Stimulated activated naive B cell treated with anti-CD40 and anti-IgM and Interleukin-4, amounts not matched to agents 10 μg/mL and 1 μg/mL and 100 μg/mL, for 72 hours (primary cell): ENCODE measurements around the gene HOXB8.

Source experiments
- ATAC-seq, 2 donors: fragments of 150-1000 bp; cut with Tn5 transposase; replicated peaks; 2 replicates each; pipeline ENCODE4 v1.10.0; 2021; ENCODE audit warnings: moderate library complexity in 1 of 2
- DNase-seq: peaks from one replicate; pipeline ENCODE4 v3.0.0; 2021
- H3K27ac Mint-ChIP-seq: one replicate; pipeline ENCODE4 v1.8.0; 2022; ENCODE audit warnings: mild to moderate bottlenecking, mixed read lengths
- H3K27me3 Mint-ChIP-seq, 2 donors: one replicate each; pipeline ENCODE4 v1.8.0; 2022; ENCODE audit warnings: mixed read lengths in 2 of 2
- H3K36me3 Mint-ChIP-seq, 2 donors: one replicate each; pipeline ENCODE4 v1.8.0; 2022; ENCODE audit warnings: mixed read lengths in 2 of 2, mild to moderate bottlenecking in 1 of 2
- H3K4me1 Mint-ChIP-seq, 2 donors: one replicate each; pipeline ENCODE4 v1.8.0; 2022; ENCODE audit warnings: mixed read lengths in 2 of 2, mild to moderate bottlenecking in 1 of 2
- H3K4me3 Mint-ChIP-seq, 2 donors: one replicate each; pipeline ENCODE4 v1.8.0; 2022; ENCODE audit warnings: mild to moderate bottlenecking in 2 of 2, mixed read lengths in 2 of 2, moderate library complexity in 1 of 2
- H3K9me3 Mint-ChIP-seq, 2 donors: one replicate each; pipeline ENCODE4 v1.8.0; 2022; ENCODE audit warnings: mixed read lengths in 2 of 2, mild to moderate bottlenecking in 1 of 2

Gene HOXB8

GRCh38 chr17:48593840-48594537 lies 21.1 kb downstream of the HOXB8 start:
- DNase-seq (peak; percentile 76), ATAC-seq (peak; percentile 60 to 64)
- Mint-ChIP-seq H3K36me3 (peaks cover 5 to 8% of the 10 kb centered on the region in 2 donors), H3K27ac (peak overlapping the region; percentile 31), H3K4me1 (peaks cover 43 to 71% of the 10 kb centered on the region in 2 donors), H3K9me3 (no peaks in the 10 kb centered on the region), H3K4me3 (peak overlapping the region; percentile 75 to 80), H3K27me3 (peaks cover 89 to 98% of the 10 kb centered on the region in 2 donors)

- peak; percentile 27 to 38 for ATAC-seq
- H3K27me3 Mint-ChIP-seq = peaks cover 88 to 98% of the 10 kb centered on the region in 2 donors
- H3K4me3 Mint-ChIP-seq = peak within 1 kb of the TSS; percentile 75 to 80
- peak within 1 kb of the TSS; percentile 83 for H3K27ac Mint-ChIP-seq
- DNase-seq = no peak
- H3K9me3 Mint-ChIP-seq = no peaks in the 10 kb centered on the region
- peaks cover 41 to 64% of the 10 kb centered on the region in 2 donors for H3K4me1 Mint-ChIP-seq
- H3K36me3 Mint-ChIP-seq = peaks cover 5 to 8% of the 10 kb centered on the region in 2 donors
Measured at GRCh38 chr17:48593126-48593829, 21.8 kb downstream of the HOXB8 start, which contains the start of gene HOXB5. Gene HOXB5 (minus strand): TSS chr17:48593779. CDS start chr17:48593682, 97 bp downstream.

GRCh38 chr17:48592577-48592976 lies 22.5 kb downstream of the HOXB8 start:
- ATAC-seq = peak; percentile 37 to 40
- peaks cover 36 to 57% of the 10 kb centered on the region in 2 donors for H3K4me1 Mint-ChIP-seq
- H3K4me3 Mint-ChIP-seq = peak overlapping the region; percentile 75 to 80
- H3K9me3 Mint-ChIP-seq = no peaks in the 10 kb centered on the region
- H3K27me3 Mint-ChIP-seq = peaks cover 88 to 97% of the 10 kb centered on the region in 2 donors
- H3K36me3 Mint-ChIP-seq = peaks cover 5 to 8% of the 10 kb centered on the region in 2 donors
- H3K27ac Mint-ChIP-seq = peak overlapping the region; percentile 75
- no peak for DNase-seq

- peaks cover 88 to 97% of the 10 kb centered on the region in 2 donors for H3K27me3 Mint-ChIP-seq
- peak overlapping the region; percentile 75 to 80 for H3K4me3 Mint-ChIP-seq
- peaks cover 32 to 54% of the 10 kb centered on the region in 2 donors for H3K4me1 Mint-ChIP-seq
- ATAC-seq (no peak), DNase-seq (no peak)
- H3K36me3 Mint-ChIP-seq = peaks cover 5 to 8% of the 10 kb centered on the region in 2 donors
- no peaks in the 10 kb centered on the region for H3K9me3 Mint-ChIP-seq
- H3K27ac Mint-ChIP-seq = no peak overlapping the region
Measured at GRCh38 chr17:48592057-48592514, 23.0 kb downstream of the HOXB8 start.

- peaks cover 26 to 54% of the 10 kb centered on the region in 2 donors for H3K4me1 Mint-ChIP-seq
- H3K36me3 Mint-ChIP-seq = peaks cover 5 to 7% of the 10 kb centered on the region in 2 donors
- no peak overlapping the region for H3K27ac Mint-ChIP-seq
- H3K4me3 Mint-ChIP-seq = peak overlapping the region in 1 of 2 donors; percentile 75
- H3K9me3 Mint-ChIP-seq = no peaks in the 10 kb centered on the region
- ATAC-seq (no peak), DNase-seq (no peak)
- peaks cover 88 to 97% of the 10 kb centered on the region in 2 donors for H3K27me3 Mint-ChIP-seq
Measured at GRCh38 chr17:48591255-48592056, 23.6 kb downstream of the HOXB8 start.

- DNase-seq (no peak), ATAC-seq (no peak)
- no peaks in the 10 kb centered on the region for H3K9me3 Mint-ChIP-seq
- peaks cover 90 to 97% of the 10 kb centered on the region in 2 donors for H3K27me3 Mint-ChIP-seq
- H3K4me1 Mint-ChIP-seq = peaks cover 29 to 54% of the 10 kb centered on the region in 2 donors
- H3K36me3 Mint-ChIP-seq = peaks cover 4% of the 10 kb centered on the region in 2 donors
- H3K4me3 Mint-ChIP-seq = no peak overlapping the region
- peak overlapping the region; percentile 62 for H3K27ac Mint-ChIP-seq
Measured at GRCh38 chr17:48590607-48591161, 24.4 kb downstream of the HOXB8 start.

- DNase-seq (no peak), ATAC-seq (no peak)
- H3K4me3 Mint-ChIP-seq = peak within 1 kb of the TSS; percentile 46 to 68
- H3K36me3 Mint-ChIP-seq = peaks cover 4% of the 10 kb centered on the region in 2 donors
- H3K27me3 Mint-ChIP-seq = peaks cover 90 to 97% of the 10 kb centered on the region in 2 donors
- peak within 1 kb of the TSS; percentile 62 for H3K27ac Mint-ChIP-seq
- H3K9me3 Mint-ChIP-seq = no peaks in the 10 kb centered on the region
- peaks cover 35 to 61% of the 10 kb centered on the region in 2 donors for H3K4me1 Mint-ChIP-seq
Measured at GRCh38 chr17:48589831-48590606, 25.1 kb downstream of the HOXB8 start, which contains the start of gene HOXB3. Gene HOXB3 (minus strand): TSS chr17:48590241. CDS start chr17:48552474, 37,767 bp downstream.

GRCh38 chr17:48589060-48589830 lies 25.8 kb downstream of the HOXB8 start:
- Mint-ChIP-seq H3K27ac (no peak overlapping the region), H3K36me3 (peaks cover 4% of the 10 kb centered on the region in 2 donors), H3K4me1 (peaks cover 38 to 65% of the 10 kb centered on the region in 2 donors), H3K4me3 (peak overlapping the region; percentile 46 to 68), H3K27me3 (peaks cover 95 to 99% of the 10 kb centered on the region in 2 donors), H3K9me3 (no peaks in the 10 kb centered on the region)
- DNase-seq = no peak
- ATAC-seq = no peak

GRCh38 chr17:48588528-48588927 lies 26.6 kb downstream of the HOXB8 start:
- Mint-ChIP-seq H3K27ac (no peak overlapping the region), H3K36me3 (peaks cover 4% of the 10 kb centered on the region in 2 donors), H3K4me3 (no peak overlapping the region), H3K4me1 (peaks cover 38 to 59% of the 10 kb centered on the region in 2 donors), H3K9me3 (no peaks in the 10 kb centered on the region), H3K27me3 (peaks cover 95 to 99% of the 10 kb centered on the region in 2 donors)
- ATAC-seq = no peak
- no peak for DNase-seq

- ATAC-seq = no peak
- DNase-seq = no peak
- H3K27ac Mint-ChIP-seq = no peak overlapping the region
- H3K4me1 Mint-ChIP-seq = peaks cover 34 to 55% of the 10 kb centered on the region in 2 donors
- H3K4me3 Mint-ChIP-seq = no peak overlapping the region
- no peaks in the 10 kb centered on the region for H3K9me3 Mint-ChIP-seq
- peaks cover 95 to 99% of the 10 kb centered on the region in 2 donors for H3K27me3 Mint-ChIP-seq
- H3K36me3 Mint-ChIP-seq = peaks cover 4% of the 10 kb centered on the region in 2 donors
Measured at GRCh38 chr17:48588074-48588415, 27.0 kb downstream of the HOXB8 start.

- Mint-ChIP-seq H3K36me3 (peaks cover 4% of the 10 kb centered on the region in 2 donors), H3K27ac (no peak overlapping the region), H3K4me3 (no peak overlapping the region), H3K4me1 (peaks cover 31 to 55% of the 10 kb centered on the region in 2 donors), H3K9me3 (no peaks in the 10 kb centered on the region), H3K27me3 (peaks cover 97 to 99% of the 10 kb centered on the region in 2 donors)
- ATAC-seq (no peak), DNase-seq (no peak)
Measured at GRCh38 chr17:48587276-48588073, 27.6 kb downstream of the HOXB8 start.
